ENCODE results near the gene ZBTB7C. TPM values are rescaled to one million over a fixed set of nuclear protein-coding genes. Genes with fewer than 3 reads are reported as not detected.

The ZBTB7C gene
- total RNA-seq, 2 experiments from 2014 or later, result not detected

GRCh38 chr18:48011926-48012465 lies 397.2 kb downstream of the ZBTB7C start:
- Histone ChIP-seq H4K20me1 (ENCODE audit: insufficient read depth, low read length) (no peaks in the 10 kb centered on the region), H3K4me3 (ENCODE audit: low read depth, low read length, poor library complexity, severe bottlenecking) (no peak overlapping the region), H3K79me2 (ENCODE audit: insufficient read depth, low read depth, low read length) (no peaks in the 10 kb centered on the region), H3K36me3 (ENCODE audit: insufficient read depth, low read length) (no peaks in the 10 kb centered on the region), H3K4me1 (ENCODE audit: insufficient read depth, low read length, poor library complexity, severe bottlenecking) (no peaks in the 10 kb centered on the region), H2AFZ (ENCODE audit: low read length) (no peak overlapping the region), H3K27ac (ENCODE audit: low read depth, low read length, poor library complexity, severe bottlenecking) (no peak overlapping the region), H3K9me2 (ENCODE audit: insufficient read depth, low read length) (no peaks in the 10 kb centered on the region), H3K9me3 (ENCODE audit: low read length) (no peaks in the 10 kb centered on the region), H3K4me2 (ENCODE audit: low read length) (no peak overlapping the region)
- no peak for TF ChIP-seq CTCF (conservative IDR thresholded peaks at IDR 0.05; ENCODE audit: low read length)
- no peak for TF ChIP-seq EZH2phosphoT487 (IDR thresholded peaks at IDR 0.05; ENCODE audit: borderline replicate concordance, low read depth, low read length)
- DNase-seq (ENCODE audit: low spot score), result no peak
- intact Hi-C loops (cut with micrococcal nuclease; ENCODE audit: unreplicated experiment), result no loop called here
- ChIA-PET CTCF (ENCODE audit: unreplicated experiment) (no interaction called here), POLR2A (no interaction called here)
- no TSS peak for BruUV-seq (replicated peaks)

- Histone ChIP-seq H2AFZ (ENCODE audit: low read length) (no peak overlapping the region), H3K4me2 (ENCODE audit: low read length) (no peak overlapping the region), H3K79me2 (ENCODE audit: insufficient read depth, low read depth, low read length) (no peaks in the 10 kb centered on the region), H3K9me3 (ENCODE audit: low read length) (no peaks in the 10 kb centered on the region), H3K4me3 (ENCODE audit: low read depth, low read length, poor library complexity, severe bottlenecking) (no peak overlapping the region), H3K4me1 (ENCODE audit: insufficient read depth, low read length, poor library complexity, severe bottlenecking) (no peaks in the 10 kb centered on the region), H4K20me1 (ENCODE audit: insufficient read depth, low read length) (no peaks in the 10 kb centered on the region), H3K9me2 (ENCODE audit: insufficient read depth, low read length) (no peaks in the 10 kb centered on the region), H3K36me3 (ENCODE audit: insufficient read depth, low read length) (no peaks in the 10 kb centered on the region), H3K27ac (ENCODE audit: low read depth, low read length, poor library complexity, severe bottlenecking) (no peak overlapping the region)
- intact Hi-C loops (cut with micrococcal nuclease; ENCODE audit: unreplicated experiment), result no loop called here
- TF ChIP-seq CTCF (conservative IDR thresholded peaks at IDR 0.05; ENCODE audit: low read length) (no peak), EZH2phosphoT487 (IDR thresholded peaks at IDR 0.05; ENCODE audit: borderline replicate concordance, low read depth, low read length) (no peak)
- DNase-seq (ENCODE audit: low spot score), result no peak
- CTCF ChIA-PET (ENCODE audit: unreplicated experiment), result no interaction called here
- BruUV-seq (replicated peaks), result no TSS peak
- POLR2A ChIA-PET, result no interaction called here
Measured at GRCh38 chr18:48010264-48010663, 398.9 kb downstream of the ZBTB7C start.

- no peaks in the 10 kb centered on the region for H3K79me2 ChIP-seq (ENCODE audit: insufficient read depth, low read depth, low read length)
- no peak overlapping the region for H3K4me2 ChIP-seq (ENCODE audit: low read length)
- no peaks in the 10 kb centered on the region for H4K20me1 ChIP-seq (ENCODE audit: insufficient read depth, low read length)
- DNase-seq (ENCODE audit: low spot score), result no peak
- TF ChIP-seq CTCF (conservative IDR thresholded peaks at IDR 0.05; ENCODE audit: low read length) (no peak), EZH2phosphoT487 (IDR thresholded peaks at IDR 0.05; ENCODE audit: borderline replicate concordance, low read depth, low read length) (no peak)
- no peaks in the 10 kb centered on the region for H3K36me3 ChIP-seq (ENCODE audit: insufficient read depth, low read length)
- H3K9me3 ChIP-seq (ENCODE audit: low read length), result no peaks in the 10 kb centered on the region
- no peak overlapping the region for H2AFZ ChIP-seq (ENCODE audit: low read length)
- no peak overlapping the region for H3K27ac ChIP-seq (ENCODE audit: low read depth, low read length, poor library complexity, severe bottlenecking)
- POLR2A ChIA-PET, result no interaction called here
- no peak overlapping the region for H3K4me3 ChIP-seq (ENCODE audit: low read depth, low read length, poor library complexity, severe bottlenecking)
- no peaks in the 10 kb centered on the region for H3K9me2 ChIP-seq (ENCODE audit: insufficient read depth, low read length)
- intact Hi-C loops (cut with micrococcal nuclease; ENCODE audit: unreplicated experiment), result no loop called here
- no peaks in the 10 kb centered on the region for H3K4me1 ChIP-seq (ENCODE audit: insufficient read depth, low read length, poor library complexity, severe bottlenecking)
- CTCF ChIA-PET (ENCODE audit: unreplicated experiment), result no interaction called here
- no TSS peak for BruUV-seq (replicated peaks)
Measured at GRCh38 chr18:48009116-48009745, 400.0 kb downstream of the ZBTB7C start.

All from OCI-LY7 (cell line).